Measurements from ENCODE around the gene MMP11. TPM values are rescaled to one million over a fixed set of nuclear protein-coding genes. Genes with fewer than 3 reads are reported as not detected.

MMP11 gene
- total and polyA plus RNA-seq, 2 of the 4 experiments (the other 2 are of a cell fraction) = 2.2 to 6.0 TPM

DNA sequence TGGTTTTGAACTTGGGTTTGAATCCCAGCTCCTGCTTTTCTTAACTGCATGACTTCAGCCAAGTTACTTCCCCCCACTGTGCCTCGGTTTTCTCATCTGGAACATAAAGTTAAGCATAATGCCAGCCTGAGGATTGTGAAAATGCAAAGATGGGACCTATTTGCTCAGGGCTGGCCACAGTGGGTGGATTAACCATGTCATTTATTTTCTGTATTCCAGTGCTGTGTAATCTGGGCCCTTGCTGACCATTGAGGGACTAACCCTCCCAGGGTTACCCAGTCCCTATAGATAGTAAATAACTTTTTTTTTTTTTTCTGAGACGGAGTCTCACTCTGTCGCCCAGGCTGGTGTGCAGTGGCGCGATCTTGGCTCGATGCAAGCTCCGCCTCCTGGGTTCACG is 16.9 kb upstream of the MMP11 start:
- H3K9me1 ChIP-seq (ENCODE audit: insufficient read depth, low read length) = no peaks in the 10 kb centered on the region
- no peak overlapping the region for H2AK5ac ChIP-seq (ENCODE audit: low read depth, low read length)
- no peaks in the 10 kb centered on the region; the same call in 1 of the 2 replicates for H3K4me1 ChIP-seq (ENCODE audit: control insufficient read depth, insufficient read depth, low read length)
- no peak overlapping the region for H4K5ac ChIP-seq (ENCODE audit: low read depth, low read length)
- no peak overlapping the region for H4K91ac ChIP-seq (ENCODE audit: insufficient read depth, low read depth, low read length)
- no peak overlapping the region for H3K27ac ChIP-seq (ENCODE audit: insufficient read depth, low read length)
- no peak overlapping the region for H4K8ac ChIP-seq (ENCODE audit: low read depth in 2 of 2, low read length in 2 of 2)
- H2BK20ac ChIP-seq (ENCODE audit: low read depth, low read length) = no peak overlapping the region
- H3K4me2 ChIP-seq (ENCODE audit: low read depth, low read length) = no peak overlapping the region
- intact Hi-C loops (cut with micrococcal nuclease) = no loop called here
- ChIA-PET POLR2A (ENCODE audit: unreplicated experiment) (no interaction called here), CTCF (no interaction called here)
- H2AK9ac ChIP-seq (replicated peaks; ENCODE audit: low read depth, low read length, poor library complexity) = no peak overlapping the region
- no peak overlapping the region for H3K56ac ChIP-seq (ENCODE audit: extremely low read depth, insufficient read depth, low read length)
- H2BK5ac ChIP-seq (ENCODE audit: low read depth, low read length, poor library complexity, severe bottlenecking) = no peak overlapping the region
- H3K27me3 ChIP-seq (ENCODE audit: control insufficient read depth, insufficient read depth, low read length) = 0 out of 2 replicates have a peak, but pooled peaks cover 1% of the 10 kb centered on the region
- TF ChIP-seq RAD21 (IDR thresholded peaks at IDR 0.05; ENCODE audit: low read length) (no peak), MAFK (IDR thresholded peaks at IDR 0.05; ENCODE audit: low read depth, low read length) (no peak), MXI1 (IDR thresholded peaks at IDR 0.05; ENCODE audit: borderline replicate concordance, low read depth, low read length) (no peak), CHD1 (IDR thresholded peaks at IDR 0.05; ENCODE audit: low read depth, low read length) (no peak), RFX5 (IDR thresholded peaks at IDR 0.05; ENCODE audit: low read depth, low read length) (no peak), MAZ (IDR thresholded peaks at IDR 0.05; ENCODE audit: borderline replicate concordance, low read depth, low read length) (no peak), FOS (IDR thresholded peaks at IDR 0.05; ENCODE audit: low read depth, low read length) (no peak), POLR2A (IDR thresholded peaks at IDR 0.05; ENCODE audit: low read depth, low read length) (no peak), RCOR1 (IDR thresholded peaks at IDR 0.05; ENCODE audit: insufficient replicate concordance, low read length) (no peak), NFE2L2 (IDR thresholded peaks at IDR 0.05; ENCODE audit: low read depth, low read length) (no peak)
- TF ChIP-seq, protein P1, sequence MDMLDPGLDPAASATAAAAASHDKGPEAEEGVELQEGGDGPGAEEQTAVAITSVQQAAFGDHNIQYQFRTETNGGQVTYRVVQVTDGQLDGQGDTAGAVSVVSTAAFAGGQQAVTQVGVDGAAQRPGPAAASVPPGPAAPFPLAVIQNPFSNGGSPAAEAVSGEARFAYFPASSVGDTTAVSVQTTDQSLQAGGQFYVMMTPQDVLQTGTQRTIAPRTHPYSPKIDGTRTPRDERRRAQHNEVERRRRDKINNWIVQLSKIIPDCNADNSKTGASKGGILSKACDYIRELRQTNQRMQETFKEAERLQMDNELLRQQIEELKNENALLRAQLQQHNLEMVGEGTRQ (IDR thresholded peaks at IDR 0.05; ENCODE audit: low read depth, low read length) = no peak
- TF ChIP-seq, protein P2, sequence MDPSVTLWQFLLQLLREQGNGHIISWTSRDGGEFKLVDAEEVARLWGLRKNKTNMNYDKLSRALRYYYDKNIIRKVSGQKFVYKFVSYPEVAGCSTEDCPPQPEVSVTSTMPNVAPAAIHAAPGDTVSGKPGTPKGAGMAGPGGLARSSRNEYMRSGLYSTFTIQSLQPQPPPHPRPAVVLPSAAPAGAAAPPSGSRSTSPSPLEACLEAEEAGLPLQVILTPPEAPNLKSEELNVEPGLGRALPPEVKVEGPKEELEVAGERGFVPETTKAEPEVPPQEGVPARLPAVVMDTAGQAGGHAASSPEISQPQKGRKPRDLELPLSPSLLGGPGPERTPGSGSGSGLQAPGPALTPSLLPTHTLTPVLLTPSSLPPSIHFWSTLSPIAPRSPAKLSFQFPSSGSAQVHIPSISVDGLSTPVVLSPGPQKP (IDR thresholded peaks at IDR 0.05; ENCODE audit: borderline replicate concordance, low read depth, low read length) = no peak
- H2BK15ac ChIP-seq (ENCODE audit: low read depth, low read length) = no peak overlapping the region
- no peak overlapping the region for H3K23ac ChIP-seq (ENCODE audit: low read depth, low read length)
- H2AFZ ChIP-seq (replicated peaks; ENCODE audit: low read length, poor library complexity) = no peak overlapping the region
- H3K14ac ChIP-seq (replicated peaks; ENCODE audit: low read depth, low read length) = no peak overlapping the region
- H3K4me3 ChIP-seq (ENCODE audit: insufficient read depth, low read depth, low read length) = no peak overlapping the region
- no peak for DNase-seq
- no peaks in the 10 kb centered on the region for H4K20me1 ChIP-seq (ENCODE audit: insufficient read depth, low read length)
- H3K36me3 ChIP-seq (ENCODE audit: control insufficient read depth, insufficient read depth, low read length) = no peaks in the 10 kb centered on the region
- WGBS, 2 experiments (ENCODE audit: extremely low coverage in 2 of 2, insufficient read length in 1 of 2) = no CpG with 5 or more reads among the region's 8 CpGs
- ATAC-seq (ENCODE audit: low read depth) = no peak
- no peak overlapping the region for H3K4ac ChIP-seq (ENCODE audit: low read depth, low read length)
- in situ Hi-C loops (cut with MboI; ENCODE audit: low sequenced_read_pairs) = no loop called here
- BruUV-seq (replicated peaks) = no TSS peak
- H3K18ac ChIP-seq (ENCODE audit: low read depth, low read length) = no peak overlapping the region
- H3K9me3 ChIP-seq (ENCODE audit: control insufficient read depth, insufficient read depth, low read length) = no peaks in the 10 kb centered on the region
- no peak overlapping the region for H3K9ac ChIP-seq (ENCODE audit: low read depth, low read length)
- H2BK120ac ChIP-seq (ENCODE audit: low read depth, low read length) = no peak overlapping the region
- peaks cover 0 to under 1% of the 10 kb centered on the region in 2 experiments; a peak in 3 of 4 replicates for H3K79me1 ChIP-seq (ENCODE audit: low read depth in 1 of 2, low read length in 2 of 2)
- dilution Hi-C loops (cut with HindIII; ENCODE audit: low sequenced_read_pairs, unreplicated experiment) = no loop called here

Measured in IMR-90 (cell line).